GM12891 (cell line): ENCODE measurements around the gene CDC40.

ENCODE experiments used
- PAX5 ChIP-seq: IDR thresholded peaks from 2 replicates; pipeline ENCODE4 v1.6.1; 2011; ENCODE audit warnings: low read length, moderate library complexity, mild to moderate bottlenecking; ENCODE audit not compliant: insufficient read depth, severe bottlenecking
- POLR2A ChIP-seq: IDR thresholded peaks from 2 replicates; pipeline ENCODE4 v1.6.1; 2011; ENCODE audit warnings: low read depth, low read length, control low read depth
- POLR2AphosphoS5 ChIP-seq: IDR thresholded peaks from 2 replicates; pipeline ENCODE4 v1.6.1; 2011; ENCODE audit warnings: low read depth, low read length, control low read depth
- TAF1 ChIP-seq: IDR thresholded peaks from 2 replicates; pipeline ENCODE4 v1.6.1; 2011; ENCODE audit warnings: low read depth, low read length, control low read depth

GRCh38 chr6:110140650-110141049 is 39.6 kb upstream of the CDC40 start:
- TF ChIP-seq TAF1 = no peak
- TF ChIP-seq POLR2A = no peak
- TF ChIP-seq POLR2AphosphoS5 = no peak
- TF ChIP-seq PAX5 = no peak
